Epidermal melanocyte (primary cell): ENCODE measurements around the gene FBLN5.
"Not testable (repeated sequence)": the region's sequence is repeated elsewhere in the genome, so short reads cannot be mapped to it uniquely, and the experiment has no call there.

Experiments used
- DNase-seq: peaks from one replicate; pipeline ENCODE4 v3.0.0; 2011; ENCODE audit warnings: low spot score; ENCODE audit not compliant: insufficient read length

The FBLN5 gene

DNA sequence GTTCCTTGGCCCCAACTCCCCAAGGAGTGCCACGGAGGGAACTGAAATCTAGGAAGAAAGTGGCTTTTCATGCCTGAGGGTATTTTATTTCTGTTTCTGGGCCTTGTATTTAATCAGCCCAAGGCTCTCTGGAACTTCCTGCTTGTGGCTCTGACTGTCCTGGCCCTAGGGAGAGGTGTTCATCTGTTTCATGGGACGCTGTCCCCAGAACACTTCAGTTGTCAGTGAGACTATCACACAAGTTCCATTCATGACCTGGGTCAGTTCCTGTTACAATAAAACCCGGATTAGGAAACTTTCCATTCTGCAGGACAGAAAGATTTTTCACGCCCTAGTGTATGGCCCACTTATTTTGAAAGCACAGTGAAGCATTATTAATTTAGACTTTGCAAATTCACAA, 61.7 kb downstream of the FBLN5 start:
- DNase-seq, result no peak

DNA sequence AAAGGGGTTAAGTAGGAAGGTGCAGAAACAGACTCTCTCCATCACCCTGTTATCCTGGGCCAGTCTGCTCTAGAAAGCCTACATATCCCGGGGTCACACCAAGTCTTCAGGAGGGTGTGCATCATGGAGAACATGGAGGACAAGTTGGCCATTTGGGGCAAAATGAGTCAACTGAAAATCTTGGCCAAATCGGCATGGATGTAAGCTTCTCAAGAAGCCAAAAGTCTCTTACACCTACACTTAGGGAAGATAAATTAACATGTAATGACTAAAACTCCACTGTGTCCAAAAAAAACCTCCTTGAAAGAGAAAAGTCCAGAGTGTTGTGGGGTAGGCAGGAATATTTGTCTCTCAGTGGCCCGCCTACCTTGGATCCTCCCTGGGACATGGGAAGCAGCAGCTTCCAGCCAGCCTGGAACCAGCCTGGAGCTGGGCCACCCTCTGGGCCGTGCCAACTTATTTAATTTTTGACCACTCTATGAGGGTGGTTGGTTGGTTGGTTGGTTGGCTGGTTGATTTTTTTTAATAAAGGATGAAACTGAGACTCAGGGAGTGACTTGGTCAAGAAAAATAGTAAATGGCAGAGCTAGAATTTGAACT, 62.3 kb downstream of the FBLN5 start:
- DNase-seq, result no peak

DNA sequence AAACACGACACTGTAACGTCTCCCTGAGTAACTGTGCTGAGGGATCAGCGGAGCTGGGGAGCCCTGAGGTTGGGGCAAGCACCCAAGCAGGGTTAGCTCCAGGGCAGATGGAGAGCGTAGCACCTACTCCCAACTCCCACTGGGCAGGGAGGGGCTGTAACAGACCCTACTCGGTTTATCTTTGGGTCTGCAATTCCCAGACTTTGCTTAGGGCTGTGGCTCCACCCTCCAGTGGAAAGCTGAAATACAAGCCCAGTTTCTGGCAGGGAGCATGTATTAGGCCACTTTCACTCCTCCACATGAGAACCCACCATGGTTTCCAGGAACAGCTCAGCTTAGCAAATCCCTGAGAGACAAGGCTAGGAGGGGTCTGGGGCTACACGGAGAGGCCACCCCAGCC, 62.8 kb downstream of the FBLN5 start:
- no peak for DNase-seq

DNA sequence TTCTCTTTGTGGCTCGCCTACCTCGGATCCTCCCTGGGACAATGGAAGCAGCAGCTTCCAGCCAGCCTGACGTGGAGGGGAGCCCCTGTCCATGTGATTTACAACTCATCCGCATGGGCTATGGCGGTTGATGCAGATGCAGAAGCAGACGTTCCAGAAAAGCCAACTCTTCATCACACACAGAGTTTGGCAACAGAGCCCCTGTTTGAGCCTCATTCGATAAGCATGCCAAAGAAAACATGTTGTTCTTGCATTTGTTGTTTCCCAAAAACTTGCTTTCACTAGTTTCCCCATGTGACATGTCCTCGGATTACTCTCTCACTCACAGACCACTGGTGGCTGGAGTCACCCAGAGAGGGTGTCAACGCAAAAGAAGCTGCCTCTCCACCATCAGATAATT, 63.7 kb downstream of the FBLN5 start:
- DNase-seq, result no peak

DNA sequence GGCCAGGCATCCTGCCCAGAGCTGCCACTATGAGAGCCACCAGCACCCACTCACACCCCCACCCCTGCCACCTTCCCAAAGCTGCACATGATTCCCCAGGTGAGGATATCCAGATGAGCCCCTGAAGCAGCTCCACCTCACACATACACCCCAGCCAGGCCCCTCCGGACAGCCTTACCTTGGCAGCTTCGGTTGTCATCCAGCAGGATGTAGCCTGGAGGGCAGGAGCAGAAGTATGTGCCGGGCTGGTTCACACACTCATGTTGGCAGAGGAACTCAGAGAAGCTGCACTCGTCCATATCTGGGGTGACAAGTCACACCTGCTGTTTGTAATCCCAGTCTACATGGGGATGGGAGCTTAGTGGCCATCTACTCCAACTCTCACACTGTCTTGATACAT, 64.7 kb downstream of the FBLN5 start:
- DNase-seq, result no peak

DNA sequence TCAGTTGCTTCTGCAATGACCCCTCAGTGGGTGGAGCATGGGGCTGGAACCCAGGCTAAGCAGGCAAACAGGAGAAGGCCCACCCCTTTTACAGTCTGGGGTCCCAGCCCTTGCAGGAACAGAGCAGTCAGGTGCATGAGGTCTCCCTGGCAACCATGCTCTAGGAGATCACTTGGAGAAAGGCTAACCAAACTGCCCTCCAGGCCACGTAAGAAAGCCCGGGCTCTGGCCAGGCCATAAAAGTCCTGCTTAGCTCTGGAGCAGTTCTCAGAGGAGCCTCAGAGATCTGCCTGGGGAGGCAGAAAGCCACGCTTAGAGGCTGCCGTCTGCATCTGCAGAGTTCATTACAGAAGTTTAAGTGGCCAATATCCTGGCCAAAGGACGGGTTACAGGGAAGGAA, 65.1 kb downstream of the FBLN5 start:
- no peak for DNase-seq

DNA sequence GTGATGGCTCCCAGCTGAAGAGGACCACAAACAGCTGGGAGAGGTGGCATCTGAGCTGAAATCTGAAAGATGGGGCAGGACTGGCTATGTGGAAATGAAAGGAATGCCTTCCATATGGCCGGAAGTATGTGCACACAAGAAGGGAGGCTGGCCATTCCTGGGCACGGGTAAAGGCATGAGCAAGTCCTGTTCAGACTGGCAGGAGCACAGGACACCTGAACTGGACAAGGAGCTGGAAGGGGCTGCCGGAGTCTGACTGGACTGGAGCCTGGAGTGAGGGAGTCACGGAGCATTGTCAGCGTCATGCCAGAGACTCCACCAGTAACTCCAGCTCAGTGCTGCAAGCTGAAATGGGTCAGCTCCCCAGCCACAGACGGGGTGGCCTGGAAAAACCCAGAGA, 68.3 kb downstream of the FBLN5 start:
- no peak for DNase-seq

DNA sequence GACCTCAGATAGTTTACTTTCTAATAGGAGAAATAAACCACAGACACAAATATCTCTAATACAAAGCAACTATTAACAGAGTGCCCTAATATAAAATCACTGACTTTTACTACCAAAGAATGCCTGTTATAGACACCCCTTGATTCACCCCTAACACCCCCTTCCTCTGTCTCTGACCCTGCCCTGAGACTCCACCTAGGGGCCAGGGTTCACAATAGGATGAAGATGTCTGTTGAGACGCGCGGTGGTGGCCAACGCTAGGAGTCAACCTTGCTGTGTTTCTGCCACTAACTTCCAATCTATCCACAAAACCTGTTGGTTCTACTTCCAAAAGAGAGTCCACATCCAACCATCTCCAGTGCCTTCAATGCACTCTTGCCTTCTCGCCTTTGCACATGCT, 69.2 kb downstream of the FBLN5 start:
- no peak for DNase-seq

DNA sequence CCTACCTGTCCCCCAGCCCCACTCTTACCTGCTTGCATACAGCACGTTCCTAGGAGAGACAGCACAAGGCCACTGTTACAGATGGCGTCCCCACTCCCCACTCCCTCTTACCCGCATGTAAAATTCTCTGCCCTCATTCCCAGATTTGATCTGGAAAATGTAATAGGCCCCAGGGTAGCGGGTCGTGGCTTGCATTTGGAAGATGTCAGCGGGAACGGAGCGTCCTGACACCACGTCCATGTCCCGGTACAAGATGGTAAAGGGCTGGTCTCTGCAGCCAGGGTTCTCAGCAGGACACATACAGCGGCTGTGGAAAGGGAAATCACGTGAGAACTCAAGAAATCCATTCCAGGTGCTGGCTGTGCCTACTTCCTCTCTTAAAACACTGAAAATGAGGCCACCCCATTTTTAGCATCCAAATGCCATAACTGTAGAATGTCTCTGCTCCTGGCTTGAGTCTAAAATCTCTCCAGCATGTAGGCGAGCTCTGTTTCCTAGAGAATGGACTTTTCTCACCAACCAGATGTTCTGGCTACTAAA, 70.0 kb downstream of the FBLN5 start:
- no peak for DNase-seq

DNA sequence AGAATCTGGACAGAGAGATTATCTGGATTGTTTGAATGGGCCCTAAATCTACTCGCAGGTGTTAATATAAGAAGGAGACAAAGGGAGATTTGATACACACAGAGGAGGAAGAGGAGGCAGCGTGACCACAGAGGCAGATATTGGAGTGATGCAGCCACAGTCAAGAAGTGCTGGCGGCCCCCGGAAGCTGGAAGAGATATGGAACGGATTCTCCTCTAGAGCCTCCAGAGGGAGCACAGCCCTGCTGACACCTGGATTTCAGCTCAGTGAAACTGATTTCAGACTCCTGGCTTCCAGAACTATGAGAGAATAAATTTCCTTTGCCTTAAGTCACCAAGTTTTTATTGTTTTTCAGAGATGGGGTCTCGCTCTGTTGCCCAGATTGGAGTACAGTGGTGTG, 71.0 kb downstream of the FBLN5 start:
- no peak for DNase-seq

DNA sequence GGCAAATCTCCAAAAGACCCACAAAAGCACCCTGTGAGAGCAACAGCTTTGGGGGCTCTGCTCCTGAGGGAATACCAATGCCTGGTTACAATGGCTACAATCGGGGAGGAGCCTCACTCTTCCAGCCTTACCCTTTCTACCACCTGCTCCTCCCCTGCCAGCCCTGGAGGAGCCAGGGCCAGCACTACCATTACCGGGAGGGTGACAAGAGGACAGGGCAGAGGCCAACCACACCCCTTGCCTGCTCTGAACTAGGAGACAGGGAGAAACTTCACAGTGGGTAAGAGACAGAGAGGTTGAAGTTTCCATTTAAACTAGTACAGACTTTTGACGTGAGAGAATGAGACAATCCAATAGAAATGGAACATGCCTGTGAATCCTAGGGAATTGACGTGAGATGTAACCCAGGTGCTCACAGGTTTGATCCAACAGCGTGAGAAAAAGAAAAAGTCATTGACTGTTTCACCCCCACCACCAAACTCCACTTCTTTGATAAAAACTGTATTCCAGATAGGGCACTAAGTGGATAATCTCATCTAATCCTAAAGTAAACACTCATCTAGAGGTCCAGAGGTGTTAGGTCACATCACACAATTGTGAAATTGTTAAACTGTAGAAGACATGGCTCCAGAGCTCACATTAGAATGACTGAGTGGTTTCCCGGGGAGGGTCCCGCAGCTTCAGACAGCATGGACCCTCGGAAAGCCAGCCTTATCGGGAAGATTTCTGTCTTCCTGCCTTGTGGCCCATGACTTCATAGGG, 71.8 kb downstream of the FBLN5 start:
- DNase-seq, result no peak

DNA sequence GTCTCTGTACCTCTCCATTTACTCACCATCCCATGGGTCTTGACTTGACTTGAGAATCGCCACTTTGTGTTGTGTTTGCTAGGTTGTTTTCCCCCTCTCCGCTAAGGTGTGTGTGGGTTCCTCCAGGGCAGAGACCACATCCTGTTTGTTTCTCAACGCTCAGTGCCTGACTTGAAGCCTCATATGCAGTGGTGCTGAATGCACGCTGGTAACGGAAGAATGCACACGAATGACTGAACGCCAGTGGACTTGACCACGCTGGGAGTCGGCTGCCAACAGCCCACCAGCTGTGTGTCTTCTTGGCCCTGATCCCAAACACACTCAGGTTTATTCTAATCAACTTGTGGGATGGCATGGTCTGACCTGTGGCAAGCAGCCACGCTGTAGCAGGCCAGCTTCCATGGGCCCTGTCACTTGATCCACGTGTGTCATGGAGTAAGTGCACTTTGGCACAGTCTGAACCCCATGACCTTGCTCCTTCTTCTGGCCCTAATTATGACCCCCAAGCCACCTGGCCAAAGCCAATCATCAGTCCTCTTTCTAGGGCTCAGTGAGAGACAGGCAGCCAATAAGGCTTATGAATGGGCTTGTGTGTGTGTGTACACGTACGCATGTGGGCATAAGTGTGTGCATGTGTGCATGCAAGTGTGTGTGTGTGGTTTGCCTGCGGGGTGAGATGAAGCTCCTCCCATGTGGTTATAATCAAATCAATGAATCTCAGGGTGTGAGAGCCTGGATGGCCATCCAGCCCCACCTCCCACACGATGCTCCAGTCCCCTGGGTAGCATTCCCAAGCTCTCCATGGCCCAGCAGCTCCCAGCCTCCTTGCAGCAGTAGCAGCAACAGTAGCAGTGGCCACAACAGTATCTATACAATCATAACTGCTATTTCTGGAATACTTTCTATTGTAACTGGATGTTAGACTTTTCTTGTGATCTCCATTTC, 73.8 kb downstream of the FBLN5 start:
- no peak for DNase-seq

DNA sequence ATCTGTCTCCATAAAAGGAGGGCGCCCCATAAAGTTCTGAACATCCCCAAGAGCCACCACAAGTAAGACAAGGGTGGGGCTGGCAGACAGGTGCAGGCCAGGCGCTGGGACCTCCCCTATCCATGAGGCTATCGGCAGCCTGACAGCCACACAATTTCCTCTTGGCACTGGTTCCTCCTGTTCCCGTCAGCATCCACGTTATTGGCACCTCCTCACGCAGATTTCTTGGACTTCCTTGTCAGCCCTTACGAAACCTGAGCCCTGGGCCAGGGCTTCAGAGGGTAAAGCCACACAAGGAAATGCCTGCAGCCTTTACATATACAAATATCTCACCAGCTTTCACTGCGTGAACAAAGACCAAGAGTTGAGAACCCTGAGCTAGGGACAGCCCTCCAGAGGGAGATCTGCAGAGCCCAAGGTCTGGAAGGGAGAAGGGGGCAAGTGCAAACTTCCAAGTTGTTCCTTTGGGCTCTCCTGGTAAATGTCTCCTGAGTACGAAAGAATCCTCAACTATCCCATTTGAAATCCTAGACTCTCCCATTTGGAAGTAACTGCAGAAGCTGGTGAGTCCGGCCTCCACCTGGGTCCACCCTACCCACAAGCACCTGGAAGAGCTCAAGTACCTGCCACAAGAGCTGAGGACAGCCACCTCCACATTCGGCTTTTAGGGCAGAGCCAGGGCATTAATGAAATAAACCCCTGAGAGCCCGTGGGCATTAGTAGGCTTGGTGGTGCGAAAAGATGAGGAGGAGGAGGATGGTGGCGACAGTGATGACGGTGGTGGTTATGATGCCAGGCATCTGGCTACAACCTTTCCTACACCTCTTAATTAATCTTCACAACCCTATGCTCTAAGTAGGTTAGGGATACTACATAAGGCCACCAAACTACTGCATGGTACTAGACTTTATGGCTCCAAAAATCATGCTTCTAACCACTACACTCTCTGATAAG, 74.7 kb downstream of the FBLN5 start:
- DNase-seq, result no peak

DNA sequence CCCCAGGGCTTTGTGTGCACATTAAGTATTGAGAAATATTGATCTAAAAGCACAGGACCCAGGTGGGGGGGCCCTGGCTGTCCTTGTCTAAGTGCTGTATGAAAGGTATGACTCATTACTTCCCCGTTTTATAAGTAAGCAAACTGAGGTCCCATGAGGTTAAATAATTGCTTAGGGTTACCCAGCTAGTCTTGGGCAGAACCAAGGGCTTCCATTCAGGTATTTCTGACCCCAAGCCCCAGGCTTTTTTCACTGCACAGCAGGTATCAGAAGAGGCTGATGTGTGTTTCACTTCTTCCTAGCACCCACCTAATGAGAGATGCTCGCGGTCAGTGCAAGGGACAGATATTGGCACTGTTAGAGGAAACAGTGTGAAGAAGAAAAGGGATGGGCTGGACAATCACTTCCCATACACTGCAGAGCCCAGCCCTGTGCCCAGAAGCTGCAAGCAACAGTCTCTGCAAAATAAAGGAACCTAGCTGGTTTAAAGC, 75.4 kb downstream of the FBLN5 start:
- DNase-seq, result no peak

DNA sequence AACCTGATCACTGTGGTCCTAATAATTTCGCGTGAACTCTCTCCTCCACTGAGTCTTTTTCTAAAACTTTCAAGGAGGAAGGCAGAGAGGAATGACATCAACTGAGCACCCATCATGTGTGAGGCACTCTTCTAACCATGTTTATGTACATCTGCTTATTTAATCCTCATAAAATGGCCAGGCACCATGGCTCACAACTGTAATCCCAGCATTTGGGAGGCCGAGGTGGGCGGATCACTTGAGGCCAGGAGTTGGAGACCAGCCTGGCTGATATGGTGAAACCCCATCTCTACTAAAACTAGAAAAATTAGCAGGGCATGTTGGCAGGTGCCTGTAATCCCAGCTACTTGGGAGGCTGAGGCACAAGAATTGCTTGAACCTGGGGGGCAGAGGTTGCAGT, 76.1 kb downstream of the FBLN5 start:
- DNase-seq, result not testable (repeated sequence)

DNA sequence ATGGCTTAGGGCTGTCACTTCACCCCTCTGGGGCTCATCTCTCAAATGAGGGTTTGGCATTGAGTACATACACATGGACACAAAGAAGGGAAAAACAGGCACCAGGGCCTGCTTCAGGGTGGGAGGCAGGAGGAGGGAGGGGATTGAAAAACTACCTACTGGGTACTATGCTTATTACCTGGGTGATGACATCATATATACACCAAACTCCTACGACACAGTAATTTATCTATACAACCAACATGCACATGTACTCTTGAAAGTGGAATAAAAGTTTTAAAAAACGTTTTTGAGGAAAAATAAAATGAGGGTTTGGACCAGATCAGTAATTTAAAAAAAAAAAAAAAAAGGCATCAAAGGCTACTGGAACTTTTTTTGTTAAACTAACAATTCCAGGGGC, 76.6 kb downstream of the FBLN5 start:
- DNase-seq, result no peak

DNA sequence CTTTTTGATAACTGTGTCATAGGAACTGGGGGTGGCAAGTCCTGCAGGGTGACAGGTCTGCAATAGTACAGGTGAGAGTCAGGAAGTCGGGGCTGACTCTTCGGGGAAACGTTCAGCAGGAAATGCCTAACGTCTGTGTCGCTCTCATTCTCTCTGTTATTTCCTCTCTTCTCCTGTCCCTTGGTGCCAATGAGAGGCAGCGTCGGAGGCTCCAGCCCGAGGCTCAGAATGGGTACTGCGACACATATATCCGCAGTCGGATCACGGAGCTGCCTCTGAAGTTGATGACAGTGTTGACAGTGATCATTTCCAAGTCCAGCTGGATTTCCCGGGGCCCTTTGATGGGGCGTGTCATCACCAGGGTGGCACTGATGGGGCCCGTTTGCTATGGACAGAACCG, 77.5 kb downstream of the FBLN5 start:
- no peak for DNase-seq

DNA sequence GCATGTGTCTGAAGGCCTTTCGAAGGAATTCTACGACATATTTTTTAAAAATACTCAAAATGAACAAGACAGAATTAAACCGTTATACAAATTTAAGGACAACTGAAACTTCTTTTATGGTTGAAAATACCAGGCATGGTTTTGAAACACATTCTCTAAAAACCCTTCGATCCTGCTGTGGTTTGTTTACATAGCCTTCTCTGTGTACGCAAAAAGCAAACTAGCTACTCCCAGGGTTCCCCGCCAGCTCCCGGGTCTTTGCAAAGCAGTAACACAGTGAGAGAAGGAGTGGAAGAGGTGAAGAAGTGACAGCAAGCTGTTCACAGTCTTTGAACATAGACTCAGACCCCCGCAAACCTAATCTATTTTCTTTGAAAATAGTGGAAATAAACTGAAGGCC, 77.9 kb downstream of the FBLN5 start:
- no peak for DNase-seq

DNA sequence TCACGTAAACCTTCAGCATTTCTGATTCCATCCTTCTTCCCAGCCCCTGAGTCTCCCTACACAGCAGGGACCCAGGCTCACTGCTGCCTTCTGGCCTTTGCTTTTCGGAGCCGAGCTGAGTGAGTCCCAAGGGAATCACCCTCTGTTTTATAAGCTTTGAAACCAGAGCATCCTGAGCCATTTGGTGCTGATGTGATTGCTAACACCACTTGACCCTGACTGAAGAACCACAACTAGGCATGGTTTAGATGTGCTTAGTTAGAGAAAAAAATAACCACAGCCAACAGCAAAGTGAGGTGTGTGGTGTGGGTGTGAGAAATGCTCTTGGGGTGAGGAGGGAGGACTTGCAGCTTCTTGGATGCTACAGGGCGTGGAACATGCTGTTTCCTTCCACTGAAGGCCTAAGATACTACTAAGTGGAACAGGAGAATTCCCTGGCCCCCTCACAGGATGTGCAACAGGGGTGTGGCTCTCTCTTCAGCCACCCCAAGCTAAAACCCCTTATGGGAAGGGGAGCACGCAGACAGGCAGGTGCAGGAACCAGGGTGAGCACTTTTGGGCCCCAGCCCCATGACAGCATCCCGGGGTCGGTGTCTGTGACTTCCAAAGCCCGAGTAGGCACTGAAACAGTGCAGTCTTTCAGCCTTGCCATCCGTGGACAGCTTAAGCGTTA, 80.0 kb downstream of the FBLN5 start, which contains the start of gene TC2N:
TC2N (minus strand) TSS at position 221 of the 673 bp plus-strand sequence. CDS start 53,767 bp downstream, outside the sequence.
- no peak for DNase-seq
